VCaP (cell line): ENCODE measurements around the gene ICOS.
"Not testable (repeated sequence)": the region's sequence is repeated elsewhere in the genome, so short reads cannot be mapped to it uniquely, and the experiment has no call there.

Experiments used
- H3K27ac ChIP-seq: fragments of 450-650 bp; 2 replicates; pipeline ENCODE4 v1.5.1; 2017
- TF ChIP-seq, protein P1 (sequence below): fragments of 450-650 bp; conservative IDR thresholded peaks from 2 replicates; pipeline ENCODE4 v1.5.1; 2017; ENCODE audit warnings: mild to moderate bottlenecking, moderate library complexity

The ICOS gene

DNA sequence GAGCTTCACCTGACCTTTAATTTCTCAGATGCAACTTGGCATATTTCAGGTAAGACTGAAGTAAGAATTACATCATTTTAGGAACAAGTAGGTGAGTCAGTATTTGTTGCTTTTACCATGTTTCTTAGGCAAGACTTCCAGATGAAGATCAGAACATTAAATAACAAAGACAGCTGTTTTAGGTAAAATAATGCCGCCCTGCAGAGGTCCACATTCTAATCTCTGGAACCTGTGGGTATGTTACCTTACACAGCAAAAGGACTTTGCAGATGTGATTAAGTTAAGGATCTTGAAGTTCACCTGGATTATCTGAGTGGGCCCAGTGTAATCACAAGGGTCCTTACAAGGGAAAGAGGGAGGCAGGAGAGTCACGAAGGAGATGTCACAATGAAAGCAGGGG is 39.3 kb downstream of the ICOS start:
- TF ChIP-seq, protein P1, sequence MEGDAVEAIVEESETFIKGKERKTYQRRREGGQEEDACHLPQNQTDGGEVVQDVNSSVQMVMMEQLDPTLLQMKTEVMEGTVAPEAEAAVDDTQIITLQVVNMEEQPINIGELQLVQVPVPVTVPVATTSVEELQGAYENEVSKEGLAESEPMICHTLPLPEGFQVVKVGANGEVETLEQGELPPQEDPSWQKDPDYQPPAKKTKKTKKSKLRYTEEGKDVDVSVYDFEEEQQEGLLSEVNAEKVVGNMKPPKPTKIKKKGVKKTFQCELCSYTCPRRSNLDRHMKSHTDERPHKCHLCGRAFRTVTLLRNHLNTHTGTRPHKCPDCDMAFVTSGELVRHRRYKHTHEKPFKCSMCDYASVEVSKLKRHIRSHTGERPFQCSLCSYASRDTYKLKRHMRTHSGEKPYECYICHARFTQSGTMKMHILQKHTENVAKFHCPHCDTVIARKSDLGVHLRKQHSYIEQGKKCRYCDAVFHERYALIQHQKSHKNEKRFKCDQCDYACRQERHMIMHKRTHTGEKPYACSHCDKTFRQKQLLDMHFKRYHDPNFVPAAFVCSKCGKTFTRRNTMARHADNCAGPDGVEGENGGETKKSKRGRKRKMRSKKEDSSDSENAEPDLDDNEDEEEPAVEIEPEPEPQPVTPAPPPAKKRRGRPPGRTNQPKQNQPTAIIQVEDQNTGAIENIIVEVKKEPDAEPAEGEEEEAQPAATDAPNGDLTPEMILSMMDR, result no peak
- no peak overlapping the region for H3K27ac ChIP-seq

- TF ChIP-seq, protein P1, result no peak
- no peak overlapping the region for H3K27ac ChIP-seq
Observed at GRCh38 chr2:203982276-203982675, 45.7 kb downstream of the ICOS start.

DNA sequence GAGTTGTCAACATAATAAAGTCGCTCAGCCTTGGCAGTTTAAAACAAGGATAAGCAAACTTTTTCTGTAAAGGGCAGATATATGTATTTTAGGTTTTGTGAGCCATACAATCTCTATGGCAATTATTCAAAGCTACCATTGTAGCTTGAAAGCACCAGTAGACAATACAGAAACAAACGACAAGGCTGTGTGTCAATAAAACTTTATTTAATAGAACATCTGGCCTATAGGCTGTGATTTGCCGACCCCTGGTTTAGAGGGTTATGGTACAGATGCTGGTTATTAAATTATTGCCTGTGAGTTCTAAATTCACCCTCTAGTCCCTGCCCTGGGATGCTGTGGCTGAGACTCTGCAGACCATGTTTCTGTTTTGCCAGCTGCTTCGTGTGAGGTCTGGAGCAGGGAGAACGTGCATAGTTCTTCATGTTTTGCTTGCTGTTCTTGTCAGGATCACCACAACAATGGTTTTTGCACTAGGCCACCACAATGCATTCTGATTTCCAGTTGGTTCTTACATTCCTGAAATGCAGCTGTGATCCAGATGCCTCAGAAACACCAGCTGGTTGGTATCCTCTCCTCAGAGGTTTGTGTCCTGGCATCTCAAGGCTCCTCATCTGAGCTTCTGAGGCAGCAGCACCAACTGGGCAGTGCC is 46.6 kb downstream of the ICOS start:
- no peak overlapping the region for H3K27ac ChIP-seq
- TF ChIP-seq, protein P1, result no peak

DNA sequence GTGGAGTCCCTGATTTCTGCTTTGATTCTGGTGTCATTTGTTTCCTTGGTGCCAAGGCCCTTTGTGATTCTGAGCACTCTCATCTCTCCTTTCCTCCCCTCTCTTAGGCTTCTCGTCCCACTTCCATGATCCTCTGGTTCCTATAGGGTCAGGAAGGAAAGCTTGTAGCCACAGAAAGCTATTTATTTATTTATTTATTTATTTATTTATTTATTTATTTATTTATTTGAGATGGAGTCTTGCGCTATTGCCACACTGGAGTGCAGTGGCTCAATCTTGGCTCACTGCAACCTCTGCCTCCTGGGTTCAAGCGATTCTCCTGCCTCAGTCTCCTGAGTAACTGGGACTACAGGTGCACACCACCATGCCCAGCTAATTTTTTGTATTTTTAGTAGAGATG is 49.4 kb downstream of the ICOS start:
- not testable (repeated sequence) for H3K27ac ChIP-seq

DNA sequence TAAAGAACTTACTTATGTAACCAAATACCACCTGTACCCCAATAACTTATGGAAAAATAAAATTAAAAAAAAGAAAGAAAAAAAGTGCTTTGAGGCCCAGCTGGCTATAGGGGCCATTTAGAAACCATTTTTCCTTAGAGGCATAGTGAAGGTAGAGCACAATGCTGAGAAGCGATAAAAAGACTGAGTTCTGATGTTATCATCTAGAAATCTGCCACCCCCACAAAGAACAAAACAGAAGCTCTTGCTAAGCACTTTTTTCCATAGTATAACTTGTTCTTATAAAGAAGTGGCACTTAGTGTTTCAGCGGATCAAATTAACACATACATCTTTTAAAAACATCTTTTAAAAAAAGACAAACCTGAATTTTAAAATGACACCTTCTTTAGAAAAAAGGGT is 51.4 kb downstream of the ICOS start:
- H3K27ac ChIP-seq, result no peak overlapping the region
- TF ChIP-seq, protein P1, result no peak

- no peak overlapping the region for H3K27ac ChIP-seq
- TF ChIP-seq, protein P1, result no peak
Observed at GRCh38 chr2:203988500-203989260, 52.1 kb downstream of the ICOS start.

DNA sequence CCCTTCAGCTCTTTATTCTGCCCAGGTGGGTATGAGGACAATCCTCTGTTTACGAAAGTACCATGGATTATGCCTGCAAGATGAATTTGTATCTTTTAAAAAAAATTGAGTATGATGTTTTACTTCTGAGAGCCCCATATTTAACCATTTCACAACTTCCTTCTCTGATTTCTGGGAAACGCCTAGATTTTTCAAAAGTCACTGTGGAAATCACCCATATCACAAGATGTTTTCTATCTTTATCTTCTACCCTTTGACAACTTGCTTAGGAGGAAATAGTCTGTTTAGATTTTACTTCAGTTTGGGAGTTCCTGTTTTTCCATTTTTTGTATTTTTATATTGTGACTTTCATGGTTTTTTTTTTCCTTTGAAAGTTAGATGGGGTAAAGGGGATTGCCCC is 53.0 kb downstream of the ICOS start:
- H3K27ac ChIP-seq, result no peak overlapping the region
- TF ChIP-seq, protein P1, result no peak

DNA sequence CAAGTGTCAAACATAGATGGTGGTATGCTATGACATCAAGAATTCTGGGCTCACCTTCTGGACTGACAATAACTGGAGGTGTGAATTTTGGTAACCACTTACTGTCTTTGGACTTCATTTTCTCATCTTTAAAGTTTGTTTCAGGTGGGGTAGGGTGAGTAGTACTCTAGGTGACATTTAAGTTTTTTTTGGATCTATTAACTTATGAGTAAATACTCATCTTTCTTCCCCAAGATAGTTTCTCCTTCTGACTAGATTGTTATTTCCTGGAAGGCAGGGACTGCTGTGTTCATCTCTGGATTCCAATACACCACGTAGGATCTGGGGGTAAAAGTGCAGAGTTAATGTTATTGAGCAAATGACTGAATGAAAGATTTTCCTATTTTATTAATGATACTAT is 55.9 kb downstream of the ICOS start:
- no peak overlapping the region for H3K27ac ChIP-seq

More for the DNA sequence above, 55.9 kb downstream of the ICOS start:
- TF ChIP-seq, protein P1, result no peak
